ENCODE results near the gene OPCML.
A peak's percentile ranks its signal among the peaks of the same experiment; 100 is the strongest.

Gene OPCML

DNA sequence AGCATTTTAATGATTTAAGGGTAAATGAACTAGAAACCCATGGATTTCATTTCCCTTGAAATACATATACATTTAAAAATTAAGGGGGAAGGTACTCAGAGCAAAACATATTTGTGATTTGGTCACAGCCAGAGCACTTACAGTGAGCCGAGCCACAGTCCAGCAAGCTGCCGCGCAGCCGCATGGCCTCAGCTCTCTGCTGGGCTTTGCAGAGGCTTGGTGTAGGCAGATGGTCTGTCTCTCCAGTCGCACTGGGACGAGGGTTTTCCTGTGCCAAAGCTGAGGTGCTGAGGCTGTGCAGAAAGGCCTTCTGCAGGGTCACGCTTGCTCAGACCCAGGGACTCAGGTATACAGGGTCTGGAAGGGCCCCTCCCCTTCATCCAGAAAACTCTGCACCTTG, 367.3 kb downstream of the OPCML start:
- DNase-seq: no peak

DNA sequence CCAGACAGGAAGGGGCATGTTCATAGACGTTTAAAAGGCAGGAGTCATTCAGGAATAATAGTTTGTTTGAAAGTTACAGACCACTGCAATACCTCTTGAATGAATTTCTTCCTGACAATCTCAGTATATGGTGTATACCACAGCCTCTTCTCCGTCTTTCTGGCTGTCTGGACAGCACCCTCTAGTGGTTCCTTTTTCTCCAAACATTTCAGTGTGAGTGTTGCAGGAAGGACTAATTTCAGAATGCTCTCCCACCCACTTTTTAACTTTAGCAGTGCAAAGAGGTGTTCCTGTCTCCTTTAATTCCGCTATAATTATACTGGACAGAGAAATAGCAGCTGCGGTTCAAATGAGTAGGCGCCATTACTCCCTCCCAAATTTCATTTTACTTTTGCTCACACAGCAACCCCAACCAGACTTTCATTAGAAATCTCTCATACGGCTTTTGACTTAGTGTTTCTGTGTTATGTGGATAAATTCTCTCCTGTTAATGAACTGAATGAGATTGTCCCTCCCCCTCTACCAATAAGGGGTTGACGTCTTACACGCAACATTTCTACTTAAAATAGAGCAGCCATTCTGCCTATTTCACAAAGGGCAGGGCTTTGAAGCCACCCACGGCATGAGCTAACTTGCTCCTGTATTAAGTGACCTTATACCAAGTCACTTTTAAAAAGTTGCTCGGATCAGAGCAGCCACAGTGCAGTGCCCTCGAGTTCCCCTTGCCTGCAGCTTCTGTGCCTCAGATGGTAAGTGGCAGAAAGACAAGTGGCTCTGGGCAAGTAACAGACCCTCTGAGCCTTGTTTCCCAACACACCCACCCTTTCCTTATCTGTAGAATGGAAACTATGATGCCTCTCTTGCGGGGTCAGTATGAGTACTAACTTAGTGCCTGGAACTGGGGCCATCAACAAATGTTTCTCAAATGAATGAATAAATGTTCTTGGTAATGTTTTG, 368.6 kb downstream of the OPCML start:
- no peak for DNase-seq

DNA sequence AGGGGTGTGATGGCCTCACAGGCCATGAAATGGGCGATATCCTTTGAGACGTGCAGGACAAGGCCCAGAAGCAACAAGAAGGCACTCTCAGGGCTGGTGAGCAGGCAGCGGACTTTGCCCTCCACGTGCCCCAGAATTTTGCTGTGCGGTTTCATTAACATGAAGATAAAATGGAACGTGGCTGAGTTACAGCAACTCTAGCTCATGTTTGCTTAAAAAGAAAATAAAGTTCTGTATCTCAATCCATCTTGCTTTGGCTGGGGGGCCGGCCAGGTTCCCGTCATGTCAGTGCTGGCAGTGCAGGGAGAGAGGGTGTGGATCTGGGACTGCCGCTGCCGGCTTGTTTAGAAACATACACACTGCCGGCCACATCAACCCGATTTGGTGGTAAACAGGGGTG, 370.1 kb downstream of the OPCML start:
- no peak for DNase-seq

DNA sequence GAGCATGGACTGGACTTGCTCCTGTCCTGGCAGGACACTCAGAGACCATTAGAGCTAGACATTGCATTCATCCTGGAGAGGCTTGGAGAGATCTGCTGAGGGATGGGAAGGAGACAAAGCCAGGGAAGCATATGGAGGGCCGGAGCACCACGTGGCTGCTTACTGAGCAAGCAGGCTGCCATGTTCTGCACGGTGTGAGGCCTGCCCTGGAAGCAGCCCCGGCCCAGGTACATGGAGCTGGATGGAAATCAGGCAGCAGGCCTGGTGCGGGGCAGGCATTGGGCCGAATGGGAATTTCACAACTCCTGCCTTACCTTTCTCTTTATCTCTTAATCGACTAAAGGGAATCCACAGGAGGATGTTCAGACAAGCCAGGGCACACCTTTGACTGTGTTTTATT, 371.5 kb downstream of the OPCML start:
- DNase-seq: no peak

DNA sequence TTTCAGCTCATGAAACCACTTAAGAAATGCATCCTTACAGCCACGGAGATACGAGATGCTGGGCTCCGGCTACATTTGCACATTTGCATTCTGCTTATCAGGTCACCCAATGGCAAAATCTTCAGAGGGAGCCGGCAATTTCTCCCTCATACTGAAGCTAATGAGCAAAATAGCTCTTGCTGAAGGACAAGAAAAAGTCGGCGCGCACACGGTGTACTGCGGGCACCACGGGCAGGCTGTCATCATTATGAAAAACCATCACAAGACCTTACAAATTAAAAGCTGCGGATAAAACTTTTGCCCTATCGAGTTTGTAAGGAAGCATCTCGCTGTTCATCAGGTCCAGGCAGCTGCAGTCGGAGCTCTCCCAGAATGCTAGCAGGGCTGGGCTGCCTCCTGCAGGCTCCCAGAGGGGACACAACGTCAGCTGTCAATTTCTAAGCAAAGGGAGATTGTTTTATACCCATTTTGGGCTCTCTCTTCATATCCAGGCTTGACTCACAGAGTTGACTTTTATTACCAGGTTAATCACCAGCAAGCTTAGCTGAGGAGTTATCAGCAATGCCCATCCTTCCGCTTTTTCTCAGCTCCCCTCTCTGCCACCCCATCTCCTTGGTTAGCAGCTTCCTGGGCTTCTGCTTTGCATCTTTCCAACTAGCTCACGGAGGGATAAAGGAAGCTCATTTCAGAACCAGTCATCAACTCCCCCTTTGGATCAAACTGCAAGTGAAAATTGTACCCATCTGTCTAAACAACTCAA, 375.1 kb downstream of the OPCML start:
- no peak for DNase-seq

DNA sequence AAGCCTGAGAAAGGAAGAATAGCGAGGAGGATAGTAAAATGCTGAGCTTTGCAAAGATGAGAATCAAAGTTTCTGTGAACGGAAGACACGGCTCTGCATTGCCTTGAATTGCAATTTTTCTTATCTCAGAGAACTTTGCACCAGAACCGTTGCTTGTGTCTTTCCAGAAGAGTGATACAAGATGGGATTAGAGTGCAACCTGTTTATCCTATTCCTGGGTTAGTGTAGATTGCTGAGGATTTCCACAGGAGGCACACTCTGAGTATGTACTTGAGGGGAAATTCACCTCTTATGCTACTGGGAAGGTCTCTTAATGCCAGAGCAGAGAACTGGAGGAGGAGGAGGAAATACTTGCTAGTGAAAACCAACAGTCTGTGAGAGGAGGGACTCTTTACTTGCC, 377.5 kb downstream of the OPCML start:
- no peak for DNase-seq

DNA sequence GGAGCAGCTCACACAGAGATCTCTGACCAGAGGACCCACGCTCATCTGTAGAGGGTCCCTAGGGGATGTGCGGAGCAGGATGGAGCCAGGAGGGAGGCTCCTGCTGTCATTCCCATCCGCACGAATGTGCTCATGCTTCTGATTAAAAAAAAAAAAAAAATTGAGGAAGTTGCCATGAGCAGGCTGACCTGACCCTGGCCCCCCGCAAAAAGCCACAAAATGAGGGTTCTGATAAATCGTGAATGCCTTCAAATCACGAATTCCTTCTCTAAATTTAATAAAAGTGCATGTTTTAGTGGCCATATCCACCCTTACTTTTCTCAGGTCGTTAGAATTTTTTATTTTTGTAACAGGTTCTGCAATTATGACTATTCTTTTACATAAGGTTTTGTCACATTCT, 378.2 kb downstream of the OPCML start:
- no peak for DNase-seq

DNA sequence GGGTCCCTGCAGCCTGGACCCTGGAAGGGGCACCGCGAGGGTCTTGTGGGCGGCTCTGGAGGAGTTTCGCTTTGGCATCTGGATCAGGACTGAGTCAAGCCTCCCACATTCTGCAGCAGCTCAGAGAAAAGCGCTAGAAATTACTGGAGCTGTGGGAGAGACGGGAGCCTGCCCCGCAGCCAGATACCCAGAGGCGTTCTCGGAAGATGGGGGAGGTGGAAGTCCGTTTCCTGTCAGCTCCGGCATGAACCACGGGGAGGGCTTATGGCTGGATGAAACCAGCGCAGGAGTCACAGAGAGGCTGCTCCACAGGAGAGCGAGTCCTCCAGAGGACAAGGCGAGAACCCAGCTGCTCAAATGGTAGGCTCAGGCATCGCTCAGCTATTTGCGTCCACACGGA, 379.3 kb downstream of the OPCML start:
- DNase-seq: no peak

DNA sequence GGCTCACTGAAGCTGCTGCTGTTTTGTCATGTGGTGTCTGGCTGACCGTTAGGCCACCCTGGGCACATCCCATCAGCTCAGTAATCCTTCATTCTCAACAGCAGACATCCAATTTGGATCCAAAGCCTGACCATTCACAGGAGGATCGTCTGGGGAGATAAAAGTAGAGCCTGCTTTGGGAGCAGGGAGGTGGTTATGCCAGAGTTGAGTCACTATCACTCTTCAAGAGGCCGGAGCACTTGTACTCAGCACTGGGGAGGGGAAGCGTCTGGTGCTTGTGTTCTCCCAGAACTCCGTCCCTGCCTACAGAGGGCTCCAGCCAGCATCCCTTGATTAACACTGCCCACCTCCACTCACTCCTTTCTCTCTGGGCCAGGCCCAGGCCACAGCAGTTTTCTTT, 382.6 kb downstream of the OPCML start:
- no peak for DNase-seq

DNA sequence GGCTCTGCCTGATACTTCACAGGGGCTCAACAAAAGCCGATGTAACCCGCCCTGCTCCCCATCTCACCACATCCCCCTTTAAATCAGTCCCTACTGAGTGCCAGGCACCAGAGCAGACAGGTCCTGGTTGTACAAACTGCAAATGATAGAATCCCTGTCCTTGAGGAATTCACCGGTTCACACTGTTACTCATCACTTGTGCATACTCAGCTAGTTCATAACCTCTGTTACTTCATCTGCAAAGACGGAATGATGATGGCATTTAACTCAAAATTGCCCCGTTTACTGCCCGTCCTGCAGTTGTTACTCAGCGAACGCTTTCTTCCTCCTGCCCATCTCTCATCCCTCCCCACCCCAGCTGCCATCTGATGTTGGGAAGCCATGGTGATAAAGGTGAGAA, 384.7 kb downstream of the OPCML start:
- DNase-seq: no peak

DNA sequence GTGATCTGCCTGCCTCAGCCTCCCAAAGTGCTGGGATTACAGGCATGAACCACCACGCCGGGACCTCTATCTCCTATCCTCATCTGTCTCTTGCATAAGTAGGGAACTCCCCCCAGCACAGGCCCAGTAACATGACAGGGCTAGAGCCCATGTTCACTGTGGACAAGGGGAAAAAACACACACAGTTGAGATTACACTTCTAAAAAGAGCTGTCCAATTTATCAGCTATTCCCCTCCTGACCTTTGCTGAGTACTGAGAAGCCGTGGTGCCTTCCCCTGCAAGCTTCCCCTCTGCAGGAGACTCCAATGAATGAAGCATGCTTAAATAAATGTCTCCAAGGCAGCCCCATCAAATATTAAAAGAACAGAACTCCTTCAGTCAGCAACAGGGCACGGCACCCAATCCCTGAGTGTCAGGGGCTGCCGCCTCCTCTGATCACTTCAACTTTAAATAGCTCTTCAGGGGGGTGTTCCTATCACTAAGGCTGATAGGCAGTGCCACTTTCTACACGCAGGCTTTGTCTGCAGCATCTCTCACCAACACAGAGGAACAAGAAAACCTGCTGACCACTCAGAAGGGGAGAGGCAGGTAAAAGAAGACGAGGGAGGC, 385.5 kb downstream of the OPCML start:
- DNase-seq: no peak

DNA sequence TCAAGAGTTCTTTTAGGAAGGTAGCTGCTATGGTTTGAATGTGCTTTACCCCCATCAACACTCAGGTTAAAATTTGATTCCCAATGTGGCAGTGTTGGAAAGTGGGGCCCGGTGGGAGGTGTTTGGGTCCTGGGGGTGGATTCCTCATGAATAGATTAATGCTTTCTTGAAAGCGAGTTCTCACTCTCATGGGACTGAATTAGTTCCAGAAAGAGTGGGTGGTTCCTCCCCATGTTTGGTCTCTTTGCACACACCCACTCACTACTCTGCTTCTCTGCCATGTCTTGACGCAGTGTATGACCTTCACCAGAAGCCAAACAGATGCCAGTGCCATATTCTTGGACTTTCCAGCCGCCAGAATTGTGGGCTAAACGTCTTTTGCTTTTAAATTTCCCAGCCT, 394.4 kb downstream of the OPCML start:
- no peak for DNase-seq

DNA sequence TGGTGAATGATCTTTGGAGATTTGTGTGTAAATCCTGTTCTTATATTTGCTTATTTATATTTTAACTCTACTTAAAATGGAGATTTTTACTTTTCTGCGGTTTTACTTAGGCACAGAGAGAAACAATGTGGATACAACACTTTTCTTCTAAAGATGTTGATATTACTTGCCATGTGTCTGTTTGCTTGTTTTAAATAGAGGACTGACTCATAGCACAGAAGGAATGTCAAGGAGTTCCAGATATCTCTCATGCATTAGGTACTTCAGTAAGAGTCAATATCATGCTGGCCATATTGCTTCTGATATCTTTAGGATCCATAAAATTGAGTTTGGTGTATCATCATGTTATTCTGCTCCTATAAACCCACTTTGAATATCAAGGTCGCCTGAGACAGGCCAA, 395.0 kb downstream of the OPCML start:
- DNase-seq: no peak

DNA sequence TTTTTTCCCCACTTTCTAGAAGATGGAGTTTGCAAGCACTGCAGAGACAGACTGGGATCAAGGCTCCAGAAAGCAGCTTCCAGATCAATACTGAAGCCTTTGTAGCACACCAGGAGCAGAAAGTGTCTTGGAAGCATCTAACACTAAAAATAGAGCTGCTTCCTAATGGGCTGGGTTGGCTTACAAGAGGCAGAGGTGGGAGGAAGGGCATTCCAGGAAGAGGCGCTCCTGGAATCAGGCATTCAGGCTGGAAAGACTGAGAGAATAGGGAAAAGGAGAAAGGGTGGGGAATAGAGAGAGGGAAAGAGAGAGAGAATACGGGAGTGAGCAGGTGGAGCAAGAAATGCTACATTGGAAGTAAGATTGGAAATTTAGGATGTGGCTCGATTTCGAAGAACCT, 395.9 kb downstream of the OPCML start:
- DNase-seq: no peak

DNA sequence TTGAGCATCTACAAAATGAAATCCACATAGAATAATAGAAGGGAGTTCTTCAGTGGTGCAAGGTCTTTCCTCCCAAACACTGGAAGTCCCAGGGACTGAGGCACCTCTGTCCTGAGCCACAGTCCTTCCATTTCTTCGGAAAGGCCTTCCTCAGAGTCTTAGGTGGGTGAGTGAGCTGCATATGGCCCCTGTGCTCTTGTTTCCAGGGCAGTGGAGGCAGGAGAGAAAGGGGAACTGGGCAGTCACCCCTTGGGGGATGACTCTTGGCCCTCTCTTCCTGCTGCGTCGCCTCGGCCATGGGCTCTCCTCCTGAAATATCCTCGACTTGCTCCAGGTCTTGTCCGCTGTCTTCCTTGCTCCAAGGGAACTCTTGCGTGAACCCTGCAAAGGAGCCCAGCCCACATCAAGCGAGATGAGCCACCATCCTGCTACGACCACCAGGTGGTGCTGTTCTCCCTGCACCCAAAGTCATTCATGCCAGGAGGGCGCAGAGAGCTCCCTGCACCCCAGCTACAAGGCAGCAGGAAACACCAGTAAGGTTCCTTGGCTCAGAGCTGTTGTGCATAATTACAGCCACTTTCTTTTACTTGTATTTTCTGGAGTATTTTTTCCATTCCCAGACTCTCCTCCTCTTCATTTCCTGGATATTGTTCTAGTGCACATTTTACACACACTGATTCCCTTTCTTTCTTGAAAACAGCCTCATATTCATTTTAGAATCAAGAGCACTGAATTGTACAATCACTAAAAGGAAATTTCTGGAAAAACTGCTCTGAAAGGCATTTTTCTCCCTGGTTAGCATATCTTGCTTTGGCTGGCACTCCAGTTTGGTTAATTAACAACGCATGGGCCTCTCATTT, 397.8 kb downstream of the OPCML start:
- peak; percentile 12 for DNase-seq

DNA sequence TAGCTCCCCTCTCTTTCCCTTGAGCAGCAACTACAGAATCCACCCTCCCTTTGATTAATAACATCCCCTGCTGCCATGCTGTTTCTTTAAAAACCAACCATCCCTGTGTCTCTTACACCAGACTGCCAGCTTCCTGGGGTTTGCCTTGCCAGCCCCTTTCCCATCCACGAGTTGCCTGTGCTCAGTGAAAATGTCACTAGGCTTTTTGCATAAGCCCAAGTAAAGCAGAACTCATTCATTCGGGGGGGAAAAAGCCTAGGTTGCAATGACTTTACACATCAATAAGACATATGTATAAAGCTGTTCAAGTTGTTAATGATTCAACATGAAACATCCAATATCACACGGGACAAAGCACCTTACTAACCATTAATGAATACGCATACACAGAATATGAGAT, 398.7 kb downstream of the OPCML start:
- DNase-seq: no peak

DNA sequence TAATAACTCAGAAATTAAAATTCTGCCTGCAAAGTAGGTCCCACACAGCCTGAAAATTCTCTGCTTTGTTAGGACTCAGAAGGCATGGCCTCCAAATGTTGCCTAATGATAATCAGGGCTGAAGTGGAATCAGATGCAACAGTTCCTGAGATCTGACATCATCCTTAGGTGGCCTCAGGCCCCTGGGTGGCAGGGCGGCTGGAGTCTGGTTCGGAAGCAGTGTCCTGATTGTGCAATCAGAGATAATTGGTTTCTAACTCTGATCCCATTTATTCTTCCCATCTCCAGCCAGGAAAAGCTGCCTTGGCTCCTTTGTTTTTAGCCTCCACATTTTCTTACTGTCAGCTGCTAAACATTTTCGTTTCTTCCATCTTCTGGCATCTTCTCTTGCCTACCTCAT, 399.3 kb downstream of the OPCML start:
- no peak for DNase-seq

DNA sequence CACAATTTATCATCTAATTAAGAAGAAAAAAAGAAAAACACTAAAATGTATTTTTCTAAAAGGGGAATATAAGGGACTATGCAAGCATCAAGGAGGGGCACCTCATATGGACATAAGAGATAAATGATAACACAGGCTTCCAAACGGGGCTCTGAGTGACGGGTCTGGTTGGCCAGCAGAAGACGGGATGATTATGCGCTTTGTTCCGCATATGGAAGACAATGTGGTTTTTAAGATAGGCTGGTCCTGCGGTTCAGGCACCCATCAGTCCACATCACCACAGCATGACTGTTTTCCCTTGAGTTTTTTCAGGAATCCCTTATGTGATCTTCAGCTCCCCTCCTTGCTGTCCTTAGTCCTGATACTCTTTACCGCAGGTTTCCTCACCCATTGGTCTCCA, 404.6 kb downstream of the OPCML start:
- no peak for DNase-seq

DNA sequence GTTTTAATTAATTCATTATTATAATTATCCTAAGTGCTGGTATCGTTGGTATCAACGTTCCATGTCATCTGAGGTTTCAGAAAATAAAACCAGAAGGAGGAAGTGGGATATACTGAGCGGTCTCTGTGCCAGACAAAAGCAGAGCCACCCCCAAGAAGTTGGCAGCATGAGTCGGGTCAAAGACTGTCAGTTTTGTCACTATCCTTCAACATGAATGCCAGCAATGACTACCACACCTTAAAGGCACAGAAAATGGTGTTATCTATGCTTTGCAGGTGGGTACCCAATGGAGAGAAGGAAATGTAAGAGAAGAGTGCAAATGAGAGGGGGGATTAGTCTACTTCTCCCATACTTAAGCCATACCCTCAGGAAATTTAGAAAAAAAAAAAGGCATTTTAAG, 408.5 kb downstream of the OPCML start:
- no peak for DNase-seq

DNA sequence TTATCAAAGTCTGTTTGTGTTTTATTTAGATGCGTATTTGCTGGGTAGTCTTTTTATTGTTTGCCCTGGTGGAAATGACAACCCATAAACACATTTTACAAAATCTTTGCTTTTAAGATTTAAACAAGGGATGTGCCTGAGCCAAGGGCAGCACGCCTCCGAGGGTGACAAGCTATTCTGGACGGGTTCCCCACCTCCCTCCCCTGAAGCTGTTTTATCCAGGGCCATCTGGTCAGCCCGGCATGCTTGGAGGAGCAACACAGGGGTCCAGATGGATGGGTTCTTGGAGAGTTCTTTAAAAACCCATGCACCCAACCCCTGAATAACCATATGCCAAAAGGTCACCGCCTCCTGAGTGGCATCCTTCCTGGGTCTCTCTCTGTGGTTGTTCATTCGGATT, 408.9 kb downstream of the OPCML start:
- no peak for DNase-seq

DNA sequence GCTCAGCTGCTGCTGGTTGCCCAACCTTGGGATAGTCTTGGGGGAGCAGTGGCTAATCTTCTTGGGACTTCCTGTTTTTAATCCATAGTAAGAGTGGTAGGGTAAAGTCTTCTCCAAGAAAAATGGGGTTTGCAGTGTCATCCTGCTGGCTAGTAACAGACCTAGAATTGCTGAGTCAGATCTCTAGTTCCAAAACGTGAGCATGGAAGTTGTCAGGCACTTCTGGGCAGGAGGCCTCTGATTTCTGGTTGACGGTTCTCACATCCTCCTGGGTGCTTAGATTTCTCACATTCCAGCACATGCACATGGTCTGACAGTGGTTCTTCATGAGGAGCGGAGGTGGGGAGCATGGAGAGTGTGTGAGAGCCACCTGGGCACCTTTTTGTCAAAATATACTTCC, 410.0 kb downstream of the OPCML start:
- DNase-seq: no peak

DNA sequence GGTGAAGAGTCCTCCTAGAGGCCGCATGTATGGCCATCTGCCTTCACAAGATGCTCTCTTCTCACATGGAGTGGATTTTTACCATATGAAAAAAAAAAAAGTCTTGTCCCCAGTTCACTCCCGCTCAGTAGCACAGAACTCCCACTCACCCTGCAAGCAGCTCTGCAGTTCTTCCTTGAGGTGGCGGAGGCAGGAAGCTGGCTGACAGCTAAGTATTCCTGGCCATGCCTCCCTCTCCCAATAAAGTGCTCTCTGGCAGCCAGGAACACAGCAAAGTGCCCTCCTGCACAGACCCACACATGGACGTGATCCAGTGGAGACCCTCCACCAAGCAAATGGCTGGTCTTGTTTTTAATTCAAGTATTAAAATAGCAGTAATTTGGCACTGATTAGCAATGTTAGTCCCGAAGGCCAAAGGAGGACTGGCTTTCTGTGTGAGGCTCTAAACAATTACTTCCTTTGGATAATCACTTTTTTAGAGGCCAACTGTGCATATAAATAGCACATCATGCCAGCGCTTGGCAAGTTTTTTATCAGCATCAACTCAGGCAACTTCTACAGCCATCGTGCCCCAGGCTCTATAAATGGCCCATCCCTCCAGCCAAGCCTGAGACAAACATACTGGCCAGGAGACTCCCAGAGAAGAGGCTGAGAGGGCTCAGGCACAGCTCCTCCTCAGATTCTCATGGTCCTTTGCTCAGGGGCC, 413.6 kb downstream of the OPCML start:
- DNase-seq: no peak

Measured in activated T-cell treated with anti-CD3 and anti-CD28 coated beads for 4 hours (primary cell).